ENCODE results near the gene PHTF2.

PHTF2 gene

GRCh38 chr7:77931841-77932240 lies 133.3 kb downstream of the PHTF2 start:
- no peak for TF ChIP-seq CTCF (conservative IDR thresholded peaks at IDR 0.05)
- no peak for TF ChIP-seq ZFX (IDR thresholded peaks at IDR 0.05)
- no peak overlapping the region for H3K27ac ChIP-seq

- no peak for TF ChIP-seq CTCF (conservative IDR thresholded peaks at IDR 0.05)
- TF ChIP-seq ZFX (IDR thresholded peaks at IDR 0.05): no peak
- no peak overlapping the region for H3K27ac ChIP-seq
Observed at GRCh38 chr7:77933394-77933793, 134.8 kb downstream of the PHTF2 start.

GRCh38 chr7:77935652-77936348 lies 137.2 kb downstream of the PHTF2 start:
- H3K27ac ChIP-seq: no peak overlapping the region
- TF ChIP-seq ZFX (IDR thresholded peaks at IDR 0.05) (no peak), CTCF (conservative IDR thresholded peaks at IDR 0.05) (peak; percentile 70)

GRCh38 chr7:77940647-77941046 lies 142.1 kb downstream of the PHTF2 start:
- TF ChIP-seq CTCF (conservative IDR thresholded peaks at IDR 0.05) (peak; percentile 88), ZFX (IDR thresholded peaks at IDR 0.05) (no peak)
- no peak overlapping the region for H3K27ac ChIP-seq

- TF ChIP-seq ZFX (IDR thresholded peaks at IDR 0.05) (no peak), CTCF (conservative IDR thresholded peaks at IDR 0.05) (no peak)
- no peak overlapping the region for H3K27ac ChIP-seq
Observed at GRCh38 chr7:77942431-77942830, 143.9 kb downstream of the PHTF2 start.

GRCh38 chr7:77944183-77945182 lies 145.9 kb downstream of the PHTF2 start:
- H3K27ac ChIP-seq: no peak overlapping the region
- TF ChIP-seq ZFX (IDR thresholded peaks at IDR 0.05) (no peak), CTCF (conservative IDR thresholded peaks at IDR 0.05) (no peak)

GRCh38 chr7:77950548-77950947 lies 152.0 kb downstream of the PHTF2 start:
- TF ChIP-seq CTCF (conservative IDR thresholded peaks at IDR 0.05) (no peak), ZFX (IDR thresholded peaks at IDR 0.05) (no peak)
- H3K27ac ChIP-seq: no peak overlapping the region

Measured in C4-2B (cell line).